Endodermal cell (in vitro differentiated cells): ENCODE data around the gene DICER1. TPM values are rescaled to one million over a fixed set of nuclear protein-coding genes. Genes with fewer than 3 reads are reported as not detected.

Experiments
- DNase-seq: peaks from one replicate; pipeline ENCODE4 v3.0.0-alpha.2; 2017
- H3K27ac ChIP-seq: 2 replicates; pipeline ENCODE4 v1.5.1; 2013; ENCODE audit warnings: mild to moderate bottlenecking, low read depth, low read length, moderate library complexity
- H3K27me3 ChIP-seq: 2 replicates; pipeline ENCODE4 v1.6.1; 2013; ENCODE audit warnings: mild to moderate bottlenecking, low read length, moderate library complexity; ENCODE audit not compliant: insufficient read depth, control insufficient read depth, poor library complexity, severe bottlenecking
- H3K36me3 ChIP-seq: 2 replicates; pipeline ENCODE4 v1.7.0; 2013; ENCODE audit warnings: mild to moderate bottlenecking, low read length, moderate library complexity; ENCODE audit not compliant: control insufficient read depth, insufficient read depth
- H3K4me1 ChIP-seq: one replicate; pipeline ENCODE4 v1.7.0; 2013; ENCODE audit warnings: low read length; ENCODE audit not compliant: control insufficient read depth, insufficient read depth
- H3K4me3 ChIP-seq: 2 replicates; pipeline ENCODE4 v1.5.1; 2013; ENCODE audit warnings: mild to moderate bottlenecking, low read length, moderate library complexity
- H3K9ac ChIP-seq: 2 replicates; pipeline ENCODE4 v1.6.1; 2013; ENCODE audit warnings: mild to moderate bottlenecking, low read length, moderate library complexity; ENCODE audit not compliant: poor library complexity, severe bottlenecking; ENCODE audit errors: extremely low read depth
- H3K9me3 ChIP-seq: 2 replicates; pipeline ENCODE4 v1.6.1; 2013; ENCODE audit warnings: mild to moderate bottlenecking, low read length, moderate library complexity; ENCODE audit not compliant: control insufficient read depth
- H3K27ac Mint-ChIP-seq: 2 replicates; pipeline ENCODE4 v1.8.0; 2020; ENCODE audit warnings: mixed read lengths
- H3K27me3 Mint-ChIP-seq: 2 replicates; pipeline ENCODE4 v1.8.0; 2021; ENCODE audit warnings: mild to moderate bottlenecking, mixed read lengths; ENCODE audit not compliant: insufficient read depth
- H3K36me3 Mint-ChIP-seq: 2 replicates; pipeline ENCODE4 v1.8.0; 2020; ENCODE audit warnings: low read depth, mixed read lengths
- H3K4me1 Mint-ChIP-seq: 2 replicates; pipeline ENCODE4 v1.8.0; 2020; ENCODE audit warnings: mixed read lengths
- H3K4me3 Mint-ChIP-seq: 2 replicates; pipeline ENCODE4 v1.8.0; 2020; ENCODE audit warnings: mild to moderate bottlenecking, moderate library complexity, mixed read lengths
- H3K9me3 Mint-ChIP-seq: 2 replicates; pipeline ENCODE4 v1.8.0; 2020; ENCODE audit warnings: mild to moderate bottlenecking, mixed read lengths
- WGBS, 2 experiments: methylation state at CpG; one replicate each; pipeline versions ENCODE4 v1.1.5 to v1.1.7; 2013; ENCODE audit warnings: missing lambda C conversion rate in 2 of 2, mixed read lengths in 1 of 2; ENCODE audit not compliant: insufficient coverage in 1 of 2, insufficient read length in 1 of 2; 5-methylcytosine and 5-hydroxymethylcytosine counted together
- total RNA-seq, 2 donors: library from RNA; stranded (reverse); fragmentation: NEBNext Ultra II Directional in 1 of 2; extraction: Animal tissue kit (Norgen Biotek cat#: 25700) in 1 of 2; gene quantifications; 2 replicates in 1 of 2; 3 replicates in 1 of 2; pipeline ENCODE4 v1.2.1, GENCODE V29; 2021
- TF ChIP-seq, protein P1 (sequence below): fragments of 200-600 bp; sonication (generic); conservative IDR thresholded peaks from 2 replicates; pipeline ENCODE4 v1.5.0; 2021; ENCODE audit warnings: antibody characterized with exemption, mild to moderate bottlenecking

The DICER1 gene
- total RNA-seq, 2 donors from 2014 or later, result 66.1 to 69.2 TPM

GRCh38 chr14:95200404-95200803 is 43.1 kb upstream of the DICER1 start:
- H3K36me3 Mint-ChIP-seq, result peaks cover 19% of the 10 kb centered on the region
- Histone ChIP-seq H3K27ac (no peak overlapping the region), H3K4me1 (no peaks in the 10 kb centered on the region), H3K36me3 (no peaks in the 10 kb centered on the region), H3K9me3 (peaks cover 9% of the 10 kb centered on the region), H3K4me3 (no peak overlapping the region), H3K9ac (no peak overlapping the region), H3K27me3 (no peaks in the 10 kb centered on the region)
- H3K27me3 Mint-ChIP-seq, result no peaks in the 10 kb centered on the region
- H3K27ac Mint-ChIP-seq, result peak overlapping the region; percentile 17
- 89 to 94% methylated on average over 6 to 7 of the region's 7 CpGs for WGBS, 2 experiments
- no peak overlapping the region for H3K4me3 Mint-ChIP-seq
- no peak for DNase-seq
- H3K4me1 Mint-ChIP-seq, result peaks cover 24% of the 10 kb centered on the region
- peaks cover 11% of the 10 kb centered on the region for H3K9me3 Mint-ChIP-seq
- TF ChIP-seq, protein P1, sequence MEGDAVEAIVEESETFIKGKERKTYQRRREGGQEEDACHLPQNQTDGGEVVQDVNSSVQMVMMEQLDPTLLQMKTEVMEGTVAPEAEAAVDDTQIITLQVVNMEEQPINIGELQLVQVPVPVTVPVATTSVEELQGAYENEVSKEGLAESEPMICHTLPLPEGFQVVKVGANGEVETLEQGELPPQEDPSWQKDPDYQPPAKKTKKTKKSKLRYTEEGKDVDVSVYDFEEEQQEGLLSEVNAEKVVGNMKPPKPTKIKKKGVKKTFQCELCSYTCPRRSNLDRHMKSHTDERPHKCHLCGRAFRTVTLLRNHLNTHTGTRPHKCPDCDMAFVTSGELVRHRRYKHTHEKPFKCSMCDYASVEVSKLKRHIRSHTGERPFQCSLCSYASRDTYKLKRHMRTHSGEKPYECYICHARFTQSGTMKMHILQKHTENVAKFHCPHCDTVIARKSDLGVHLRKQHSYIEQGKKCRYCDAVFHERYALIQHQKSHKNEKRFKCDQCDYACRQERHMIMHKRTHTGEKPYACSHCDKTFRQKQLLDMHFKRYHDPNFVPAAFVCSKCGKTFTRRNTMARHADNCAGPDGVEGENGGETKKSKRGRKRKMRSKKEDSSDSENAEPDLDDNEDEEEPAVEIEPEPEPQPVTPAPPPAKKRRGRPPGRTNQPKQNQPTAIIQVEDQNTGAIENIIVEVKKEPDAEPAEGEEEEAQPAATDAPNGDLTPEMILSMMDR, result no peak

GRCh38 chr14:95199298-95199983 is 42.1 kb upstream of the DICER1 start:
- H3K27ac Mint-ChIP-seq, result no peak overlapping the region
- 68 to 77% methylated on average over 3 to 8 of the region's 8 CpGs for WGBS, 2 experiments

GRCh38 chr14:95198320-95198719 is 41.0 kb upstream of the DICER1 start:
- Histone ChIP-seq H3K9ac (no peak overlapping the region), H3K9me3 (no peaks in the 10 kb centered on the region), H3K27me3 (no peaks in the 10 kb centered on the region), H3K4me3 (no peak overlapping the region), H3K36me3 (no peaks in the 10 kb centered on the region), H3K4me1 (no peaks in the 10 kb centered on the region), H3K27ac (no peak overlapping the region)
- H3K27me3 Mint-ChIP-seq, result no peaks in the 10 kb centered on the region
- no peak overlapping the region for H3K4me3 Mint-ChIP-seq
- 90 to 93% methylated on average over 2 to 9 of the region's 9 CpGs for WGBS, 2 experiments
- H3K36me3 Mint-ChIP-seq, result peaks cover 2% of the 10 kb centered on the region
- peaks cover 24% of the 10 kb centered on the region for H3K4me1 Mint-ChIP-seq
- TF ChIP-seq, protein P1, result no peak
- no peak overlapping the region for H3K27ac Mint-ChIP-seq
- H3K9me3 Mint-ChIP-seq, result no peaks in the 10 kb centered on the region
- DNase-seq, result peak; percentile 33

More at GRCh38 chr14:95199298-95199983, 42.1 kb upstream of the DICER1 start:
- Histone ChIP-seq H3K27ac (no peak overlapping the region), H3K4me1 (no peaks in the 10 kb centered on the region), H3K36me3 (no peaks in the 10 kb centered on the region), H3K4me3 (no peak overlapping the region), H3K27me3 (no peaks in the 10 kb centered on the region), H3K9me3 (no peaks in the 10 kb centered on the region), H3K9ac (no peak overlapping the region)
- TF ChIP-seq, protein P1, result no peak
- Mint-ChIP-seq H3K4me3 (no peak overlapping the region), H3K4me1 (peaks cover 24% of the 10 kb centered on the region), H3K27me3 (no peaks in the 10 kb centered on the region), H3K36me3 (peaks cover 13% of the 10 kb centered on the region), H3K9me3 (peaks cover 5% of the 10 kb centered on the region)
- peak; percentile 60 for DNase-seq
